HL-60 (cell line): ENCODE measurements around the gene METRNL.

Experiments
- DNase-seq, 2 experiments: peaks; one replicate each; pipeline ENCODE4 v3.0.0-alpha.2; 2010 to 2020; ENCODE audit warnings: low read depth in 1 of 2, low spot score in 1 of 2
- H3K27ac ChIP-seq: fragments of 250-450 bp; sonication (Bioruptor Pico); replicated peaks from 2 replicates; pipeline ENCODE4 v1.5.1; 2020; ENCODE audit warnings: mild to moderate bottlenecking, moderate library complexity
- H3K27me3 ChIP-seq: fragments of 250-450 bp; sonication (Bioruptor Pico); 2 replicates; pipeline ENCODE4 v1.5.1; 2021; ENCODE audit warnings: mild to moderate bottlenecking, moderate library complexity; ENCODE audit not compliant: insufficient read depth, poor library complexity, severe bottlenecking
- H3K4me3 ChIP-seq: replicated peaks from 2 replicates; pipeline ENCODE4 v1.5.1; 2011; ENCODE audit warnings: mild to moderate bottlenecking, control low read depth, low read length; ENCODE audit not compliant: insufficient read depth
- GABPA ChIP-seq: IDR thresholded peaks from 2 replicates; pipeline ENCODE4 v1.6.1; 2012; ENCODE audit warnings: low read depth
- POLR2AphosphoS5 ChIP-seq: IDR thresholded peaks from 2 replicates; pipeline ENCODE4 v1.6.1; 2012; ENCODE audit warnings: low read depth
- SPI1 ChIP-seq: IDR thresholded peaks from 2 replicates; pipeline ENCODE4 v1.6.1; 2012; ENCODE audit warnings: low read depth, mild to moderate bottlenecking, borderline replicate concordance
- TF ChIP-seq, protein P1 (sequence below): IDR thresholded peaks from one replicate; pipeline ENCODE4 v1.5.1; 2011; ENCODE audit warnings: low read length, control low read depth, inconsistent platforms; ENCODE audit not compliant: insufficient read depth
- TF ChIP-seq, protein P2 (sequence below): IDR thresholded peaks from 2 replicates; pipeline ENCODE4 v1.6.1; 2012; ENCODE audit warnings: low read depth; ENCODE audit not compliant: insufficient replicate concordance

The METRNL gene

DNA sequence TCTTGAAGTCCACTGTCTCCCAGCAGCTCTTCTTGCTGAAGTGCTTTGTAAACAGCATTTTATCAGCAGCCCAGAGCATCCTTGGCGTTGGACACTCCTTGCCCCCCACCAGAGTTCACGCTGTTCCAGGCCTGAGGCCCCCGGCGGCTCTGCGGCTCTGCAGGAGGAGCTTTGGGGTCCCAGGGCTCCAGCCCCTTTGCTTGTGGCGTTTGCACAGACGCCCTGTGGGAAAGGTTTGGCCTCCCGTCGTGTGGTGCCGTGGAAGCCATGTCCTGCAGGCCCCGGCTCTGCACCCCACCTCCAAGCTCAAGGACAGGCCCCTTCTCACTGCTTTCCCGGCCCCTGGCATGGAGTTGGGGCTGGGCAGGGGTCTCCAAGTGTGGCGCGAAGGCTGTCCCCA is 14.1 kb downstream of the METRNL start:
- H3K27me3 ChIP-seq: peaks cover 5% of the 10 kb centered on the region
- DNase-seq: no peak
- TF ChIP-seq, protein P1, sequence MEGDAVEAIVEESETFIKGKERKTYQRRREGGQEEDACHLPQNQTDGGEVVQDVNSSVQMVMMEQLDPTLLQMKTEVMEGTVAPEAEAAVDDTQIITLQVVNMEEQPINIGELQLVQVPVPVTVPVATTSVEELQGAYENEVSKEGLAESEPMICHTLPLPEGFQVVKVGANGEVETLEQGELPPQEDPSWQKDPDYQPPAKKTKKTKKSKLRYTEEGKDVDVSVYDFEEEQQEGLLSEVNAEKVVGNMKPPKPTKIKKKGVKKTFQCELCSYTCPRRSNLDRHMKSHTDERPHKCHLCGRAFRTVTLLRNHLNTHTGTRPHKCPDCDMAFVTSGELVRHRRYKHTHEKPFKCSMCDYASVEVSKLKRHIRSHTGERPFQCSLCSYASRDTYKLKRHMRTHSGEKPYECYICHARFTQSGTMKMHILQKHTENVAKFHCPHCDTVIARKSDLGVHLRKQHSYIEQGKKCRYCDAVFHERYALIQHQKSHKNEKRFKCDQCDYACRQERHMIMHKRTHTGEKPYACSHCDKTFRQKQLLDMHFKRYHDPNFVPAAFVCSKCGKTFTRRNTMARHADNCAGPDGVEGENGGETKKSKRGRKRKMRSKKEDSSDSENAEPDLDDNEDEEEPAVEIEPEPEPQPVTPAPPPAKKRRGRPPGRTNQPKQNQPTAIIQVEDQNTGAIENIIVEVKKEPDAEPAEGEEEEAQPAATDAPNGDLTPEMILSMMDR: no peak
- no peak for TF ChIP-seq GABPA
- TF ChIP-seq SPI1: no peak
- TF ChIP-seq, protein P2, sequence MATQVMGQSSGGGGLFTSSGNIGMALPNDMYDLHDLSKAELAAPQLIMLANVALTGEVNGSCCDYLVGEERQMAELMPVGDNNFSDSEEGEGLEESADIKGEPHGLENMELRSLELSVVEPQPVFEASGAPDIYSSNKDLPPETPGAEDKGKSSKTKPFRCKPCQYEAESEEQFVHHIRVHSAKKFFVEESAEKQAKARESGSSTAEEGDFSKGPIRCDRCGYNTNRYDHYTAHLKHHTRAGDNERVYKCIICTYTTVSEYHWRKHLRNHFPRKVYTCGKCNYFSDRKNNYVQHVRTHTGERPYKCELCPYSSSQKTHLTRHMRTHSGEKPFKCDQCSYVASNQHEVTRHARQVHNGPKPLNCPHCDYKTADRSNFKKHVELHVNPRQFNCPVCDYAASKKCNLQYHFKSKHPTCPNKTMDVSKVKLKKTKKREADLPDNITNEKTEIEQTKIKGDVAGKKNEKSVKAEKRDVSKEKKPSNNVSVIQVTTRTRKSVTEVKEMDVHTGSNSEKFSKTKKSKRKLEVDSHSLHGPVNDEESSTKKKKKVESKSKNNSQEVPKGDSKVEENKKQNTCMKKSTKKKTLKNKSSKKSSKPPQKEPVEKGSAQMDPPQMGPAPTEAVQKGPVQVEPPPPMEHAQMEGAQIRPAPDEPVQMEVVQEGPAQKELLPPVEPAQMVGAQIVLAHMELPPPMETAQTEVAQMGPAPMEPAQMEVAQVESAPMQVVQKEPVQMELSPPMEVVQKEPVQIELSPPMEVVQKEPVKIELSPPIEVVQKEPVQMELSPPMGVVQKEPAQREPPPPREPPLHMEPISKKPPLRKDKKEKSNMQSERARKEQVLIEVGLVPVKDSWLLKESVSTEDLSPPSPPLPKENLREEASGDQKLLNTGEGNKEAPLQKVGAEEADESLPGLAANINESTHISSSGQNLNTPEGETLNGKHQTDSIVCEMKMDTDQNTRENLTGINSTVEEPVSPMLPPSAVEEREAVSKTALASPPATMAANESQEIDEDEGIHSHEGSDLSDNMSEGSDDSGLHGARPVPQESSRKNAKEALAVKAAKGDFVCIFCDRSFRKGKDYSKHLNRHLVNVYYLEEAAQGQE: no peak
- no peak for TF ChIP-seq POLR2AphosphoS5
- no peak overlapping the region for H3K4me3 ChIP-seq
- no peak overlapping the region for H3K27ac ChIP-seq

DNA sequence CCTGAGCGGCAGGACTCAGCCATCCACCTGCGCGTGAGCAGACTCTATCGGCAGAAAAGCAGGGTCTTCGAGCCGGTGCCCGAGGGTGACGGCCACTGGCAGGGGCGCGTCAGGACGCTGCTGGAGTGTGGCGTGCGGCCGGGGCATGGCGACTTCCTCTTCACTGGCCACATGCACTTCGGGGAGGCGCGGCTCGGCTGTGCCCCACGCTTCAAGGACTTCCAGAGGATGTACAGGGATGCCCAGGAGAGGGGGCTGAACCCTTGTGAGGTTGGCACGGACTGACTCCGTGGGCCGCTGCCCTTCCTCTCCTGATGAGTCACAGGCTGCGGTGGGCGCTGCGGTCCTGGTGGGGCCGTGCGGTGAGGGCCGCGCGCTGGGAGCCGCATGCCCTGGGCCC is 14.9 kb downstream of the METRNL start:
- DNase-seq: no peak
- Histone ChIP-seq H3K4me3 (no peak overlapping the region), H3K27me3 (peaks cover 12% of the 10 kb centered on the region), H3K27ac (no peak overlapping the region)
- TF ChIP-seq, protein P2: no peak
- no peak for TF ChIP-seq SPI1
- TF ChIP-seq, protein P1: no peak

DNA sequence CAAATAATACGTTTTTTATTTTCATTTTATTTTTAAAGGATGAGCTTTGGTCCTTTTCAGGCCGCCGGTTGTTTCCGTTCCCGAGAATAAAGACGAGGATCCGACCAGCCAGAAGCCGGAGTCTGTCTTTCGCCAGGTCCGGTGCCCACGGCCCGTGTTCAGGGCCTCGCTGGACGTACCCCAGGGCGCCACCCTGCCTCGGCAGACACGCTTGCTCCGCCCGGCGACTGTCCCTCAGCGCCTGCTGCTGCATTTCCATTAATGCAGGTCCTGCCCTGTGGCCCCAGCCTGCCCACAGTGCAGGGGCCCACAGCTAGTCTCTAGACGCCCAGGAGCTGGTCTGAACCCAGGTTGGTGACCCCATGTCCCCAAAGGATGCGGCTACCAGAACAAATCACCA is 15.6 kb downstream of the METRNL start:
- TF ChIP-seq GABPA: no peak
- TF ChIP-seq SPI1: no peak
- TF ChIP-seq, protein P2: no peak
- TF ChIP-seq, protein P1: no peak
- no peak for TF ChIP-seq POLR2AphosphoS5
- no peak for DNase-seq
- no peak overlapping the region for H3K4me3 ChIP-seq

More for the DNA sequence above, 15.6 kb downstream of the METRNL start:
- Histone ChIP-seq H3K27ac (no peak overlapping the region), H3K27me3 (peaks cover 18% of the 10 kb centered on the region)
